NCI-H1694 treated with DMSO at 0.1 percent for 48 hours (cell line): ENCODE results near the gene RNASE3.
"Not testable (repeated sequence)": the region's sequence is repeated elsewhere in the genome, so short reads cannot be mapped to it uniquely, and the experiment has no call there.

ENCODE experiments used
- DNase-seq: peaks from one replicate; lab custom pipeline; 2025; lab: John Stamatoyannopoulos, UW

The RNASE3 gene

GRCh38 chr14:20919038-20919756 is 28.0 kb downstream of the RNASE3 start:
- DNase-seq: not testable (repeated sequence)

GRCh38 chr14:20923766-20924297 is 32.6 kb downstream of the RNASE3 start:
- not testable (repeated sequence) for DNase-seq

GRCh38 chr14:20934148-20934762 is 43.1 kb downstream of the RNASE3 start:
- DNase-seq: no peak

- no peak for DNase-seq
Measured at GRCh38 chr14:20935303-20935984, 44.3 kb downstream of the RNASE3 start.
